ENCODE results near the gene FBXO22. TPM values are rescaled to one million over a fixed set of nuclear protein-coding genes. Genes with fewer than 3 reads are reported as not detected.

The FBXO22 gene
- polyA plus RNA-seq, 1 of the 3 experiments (the other 2 are of a cell fraction) = 34.8 TPM

DNA sequence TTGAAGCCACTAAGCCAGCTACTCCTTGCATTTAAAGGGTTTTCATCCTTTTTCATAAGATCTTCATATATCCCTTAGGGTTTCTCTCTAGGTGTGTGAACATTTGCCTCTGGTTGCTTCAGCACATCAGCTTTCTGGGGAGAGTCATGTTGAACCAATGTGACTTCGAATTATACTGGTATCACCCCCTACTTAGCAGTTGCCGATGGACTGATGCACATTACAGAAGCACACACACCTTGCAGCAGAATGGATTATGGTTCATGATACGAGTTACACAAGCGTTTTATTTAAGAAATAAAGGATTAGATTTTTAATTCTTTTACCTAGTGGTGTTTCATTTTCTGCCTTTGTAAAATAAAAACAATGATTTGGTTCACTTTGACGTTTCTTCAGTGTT, 39.6 kb downstream of the FBXO22 start:
- POLR2A ChIA-PET = no interaction called here
- TF ChIP-seq GABPA (IDR thresholded peaks at IDR 0.05; ENCODE audit: low read depth) = no peak
- TF ChIP-seq RCOR1 (IDR thresholded peaks at IDR 0.05; ENCODE audit: low read length) = no peak
- TF ChIP-seq, protein P1, sequence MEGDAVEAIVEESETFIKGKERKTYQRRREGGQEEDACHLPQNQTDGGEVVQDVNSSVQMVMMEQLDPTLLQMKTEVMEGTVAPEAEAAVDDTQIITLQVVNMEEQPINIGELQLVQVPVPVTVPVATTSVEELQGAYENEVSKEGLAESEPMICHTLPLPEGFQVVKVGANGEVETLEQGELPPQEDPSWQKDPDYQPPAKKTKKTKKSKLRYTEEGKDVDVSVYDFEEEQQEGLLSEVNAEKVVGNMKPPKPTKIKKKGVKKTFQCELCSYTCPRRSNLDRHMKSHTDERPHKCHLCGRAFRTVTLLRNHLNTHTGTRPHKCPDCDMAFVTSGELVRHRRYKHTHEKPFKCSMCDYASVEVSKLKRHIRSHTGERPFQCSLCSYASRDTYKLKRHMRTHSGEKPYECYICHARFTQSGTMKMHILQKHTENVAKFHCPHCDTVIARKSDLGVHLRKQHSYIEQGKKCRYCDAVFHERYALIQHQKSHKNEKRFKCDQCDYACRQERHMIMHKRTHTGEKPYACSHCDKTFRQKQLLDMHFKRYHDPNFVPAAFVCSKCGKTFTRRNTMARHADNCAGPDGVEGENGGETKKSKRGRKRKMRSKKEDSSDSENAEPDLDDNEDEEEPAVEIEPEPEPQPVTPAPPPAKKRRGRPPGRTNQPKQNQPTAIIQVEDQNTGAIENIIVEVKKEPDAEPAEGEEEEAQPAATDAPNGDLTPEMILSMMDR (IDR thresholded peaks at IDR 0.05) = no peak
- TF ChIP-seq, protein P2, sequence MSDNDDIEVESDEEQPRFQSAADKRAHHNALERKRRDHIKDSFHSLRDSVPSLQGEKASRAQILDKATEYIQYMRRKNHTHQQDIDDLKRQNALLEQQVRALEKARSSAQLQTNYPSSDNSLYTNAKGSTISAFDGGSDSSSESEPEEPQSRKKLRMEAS (IDR thresholded peaks at IDR 0.05; ENCODE audit: low read depth) = no peak
- TF ChIP-seq, protein P3, sequence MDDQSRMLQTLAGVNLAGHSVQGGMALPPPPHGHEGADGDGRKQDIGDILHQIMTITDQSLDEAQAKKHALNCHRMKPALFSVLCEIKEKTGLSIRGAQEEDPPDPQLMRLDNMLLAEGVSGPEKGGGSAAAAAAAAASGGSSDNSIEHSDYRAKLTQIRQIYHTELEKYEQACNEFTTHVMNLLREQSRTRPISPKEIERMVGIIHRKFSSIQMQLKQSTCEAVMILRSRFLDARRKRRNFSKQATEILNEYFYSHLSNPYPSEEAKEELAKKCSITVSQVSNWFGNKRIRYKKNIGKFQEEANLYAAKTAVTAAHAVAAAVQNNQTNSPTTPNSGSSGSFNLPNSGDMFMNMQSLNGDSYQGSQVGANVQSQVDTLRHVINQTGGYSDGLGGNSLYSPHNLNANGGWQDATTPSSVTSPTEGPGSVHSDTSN (IDR thresholded peaks at IDR 0.05) = no peak
- no peak for TF ChIP-seq NRF1 (IDR thresholded peaks at IDR 0.05; ENCODE audit: low read depth, low read length)
- TF ChIP-seq NFIC (IDR thresholded peaks at IDR 0.05; ENCODE audit: borderline replicate concordance) = no peak
- CTCF ChIA-PET = no interaction called here

DNA sequence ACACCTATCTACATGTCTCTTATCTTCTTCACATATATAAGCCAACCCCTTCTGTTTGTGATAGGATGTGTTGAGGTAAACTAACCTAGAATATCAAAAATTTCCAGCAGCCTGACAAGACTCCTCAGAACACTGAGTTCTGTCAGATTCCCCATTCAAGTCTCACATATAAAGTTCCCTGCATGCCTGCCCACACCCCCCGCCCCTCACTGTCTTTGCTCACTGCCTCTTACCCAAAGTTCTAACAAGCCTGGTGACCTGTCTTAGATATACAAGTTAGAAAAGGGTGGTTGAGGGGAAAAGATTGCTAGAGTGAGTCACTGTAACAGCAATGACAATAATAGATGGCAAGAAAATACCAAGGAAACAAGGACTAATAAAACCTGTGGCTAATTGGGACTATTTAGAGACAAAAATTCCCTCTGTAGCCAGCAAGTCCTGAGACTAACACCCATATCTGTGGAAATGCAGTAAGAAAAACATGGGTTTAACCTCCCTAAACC, 40.1 kb downstream of the FBXO22 start:
- Histone ChIP-seq H3K36me3 (replicated peaks in 1 of 2; ENCODE audit: control insufficient read depth in 1 of 2, insufficient read depth in 2 of 2, low read length in 1 of 2) (peaks cover 6 to 20% of the 10 kb centered on the region in 2 experiments), H3K4me1 (ENCODE audit: control insufficient read depth in 1 of 2, insufficient read depth in 2 of 2, low read depth in 1 of 2, low read length in 1 of 2) (no peaks in the 10 kb centered on the region), H3K9ac (no peak overlapping the region), H3K27ac (ENCODE audit: low read depth in 2 of 2, low read length in 1 of 2) (no peak overlapping the region), H3K79me2 (ENCODE audit: insufficient read depth) (no peaks in the 10 kb centered on the region), H3F3A (replicated peaks; ENCODE audit: insufficient read depth) (peaks cover 25% of the 10 kb centered on the region), H3K4me2 (no peak overlapping the region), H3K4me3 (ENCODE audit: low read depth in 2 of 2, low read length in 1 of 2) (no peak overlapping the region), H4K20me1 (ENCODE audit: insufficient read depth) (no peaks in the 10 kb centered on the region), H3K27me3 (ENCODE audit: insufficient read depth) (no peaks in the 10 kb centered on the region), H3K9me3 (no peaks in the 10 kb centered on the region), H3K9me2 (no peaks in the 10 kb centered on the region), H2AFZ (ENCODE audit: low read depth) (no peak overlapping the region)
- no peak for TF ChIP-seq FOSL2 (IDR thresholded peaks at IDR 0.05; ENCODE audit: borderline replicate concordance, low read depth)
- no peak for TF ChIP-seq GABPA (IDR thresholded peaks at IDR 0.05; ENCODE audit: low read depth)
- no peak for TF ChIP-seq EZH2phosphoT487 (IDR thresholded peaks at IDR 0.05; ENCODE audit: borderline replicate concordance, low read depth)
- TF ChIP-seq RCOR1 (IDR thresholded peaks at IDR 0.05; ENCODE audit: low read length) = no peak
- TF ChIP-seq POLR2AphosphoS5 (IDR thresholded peaks at IDR 0.05; ENCODE audit: low read depth, low read length) = no peak
- no peak for TF ChIP-seq EP300 (IDR thresholded peaks at IDR 0.05; ENCODE audit: borderline replicate concordance in 1 of 2, low read depth in 1 of 2, low read length in 1 of 2)
- no peak for TF ChIP-seq FOXM1 (IDR thresholded peaks at IDR 0.05; ENCODE audit: low read depth)
- TF ChIP-seq SIN3A (IDR thresholded peaks at IDR 0.05; ENCODE audit: borderline replicate concordance, low read depth, low read length) = no peak
- TF ChIP-seq, protein P3 (IDR thresholded peaks at IDR 0.05) = no peak
- TF ChIP-seq FOXJ3 (CRISPR knock-in tag; IDR thresholded peaks at IDR 0.05) = no peak
- TF ChIP-seq RXRA (IDR thresholded peaks at IDR 0.05; ENCODE audit: borderline replicate concordance, low read depth) = no peak
- DNase-seq = no peak
- CTCF ChIA-PET = no interaction called here
- POLR2A ChIA-PET = no interaction called here
- 55% methylated on average over 1 of the region's 1 CpG for WGBS (ENCODE audit: low lambda C conversion rate)

More for the DNA sequence above, 39.6 kb downstream of the FBXO22 start:
- Histone ChIP-seq H3K27ac (ENCODE audit: low read depth in 2 of 2, low read length in 1 of 2) (no peak overlapping the region), H3K4me1 (ENCODE audit: control insufficient read depth in 1 of 2, insufficient read depth in 2 of 2, low read depth in 1 of 2, low read length in 1 of 2) (no peaks in the 10 kb centered on the region), H3K79me2 (ENCODE audit: insufficient read depth) (no peaks in the 10 kb centered on the region), H3K9me2 (no peaks in the 10 kb centered on the region), H3K4me3 (ENCODE audit: low read depth in 2 of 2, low read length in 1 of 2) (no peak overlapping the region), H3K36me3 (replicated peaks in 1 of 2; ENCODE audit: control insufficient read depth in 1 of 2, insufficient read depth in 2 of 2, low read length in 1 of 2) (peaks cover 11 to 25% of the 10 kb centered on the region in 2 experiments), H3K9me3 (no peaks in the 10 kb centered on the region), H2AFZ (ENCODE audit: low read depth) (no peak overlapping the region), H4K20me1 (ENCODE audit: insufficient read depth) (no peaks in the 10 kb centered on the region), H3F3A (replicated peaks; ENCODE audit: insufficient read depth) (peaks cover 28% of the 10 kb centered on the region), H3K9ac (no peak overlapping the region), H3K27me3 (ENCODE audit: insufficient read depth) (no peaks in the 10 kb centered on the region), H3K4me2 (no peak overlapping the region)
- DNase-seq = no peak
- 53% methylated on average over 5 of the region's 5 CpGs for WGBS (ENCODE audit: low lambda C conversion rate)

All from SK-N-SH (cell line).